ENCODE data around the gene DLG3. TPM values are rescaled to one million over a fixed set of nuclear protein-coding genes. Genes with fewer than 3 reads are reported as not detected.
A peak's percentile ranks its signal among the peaks of the same experiment; 100 is the strongest.

Gene DLG3
- total RNA-seq, 1 experiment from 2014 or later, result 41.7 TPM

GRCh38 chrX:70470850-70471289, 26.2 kb downstream of the DLG3 start:
- H3K27me3 Mint-ChIP-seq (ENCODE audit: low read depth), result no peaks in the 10 kb centered on the region; the same call in 1 of the 2 replicates
- ChIA-PET CTCF (no interaction called here), POLR2A (no interaction called here)
- H3K4me1 Mint-ChIP-seq, result peaks cover 47% of the 10 kb centered on the region
- peaks cover 4% of the 10 kb centered on the region; the same call in 1 of the 2 replicates for H3K36me3 Mint-ChIP-seq
- no peak overlapping the region for H3K4me3 Mint-ChIP-seq
- H3K27ac Mint-ChIP-seq, result peak overlapping the region; percentile 72; the same call in 1 of the 2 replicates
- no peak for DNase-seq (ENCODE audit: low spot score)
- ATAC-seq, result no peak
- H3K9me3 Mint-ChIP-seq, result no peaks in the 10 kb centered on the region
- TF ChIP-seq AFF4 (CRISPR knock-in tag; IDR thresholded peaks at IDR 0.05; ENCODE audit: borderline replicate concordance), result no peak
- no peak for TF ChIP-seq JAZF1 (CRISPR knock-in tag; IDR thresholded peaks at IDR 0.05)
- no peak for TF ChIP-seq SP1 (CRISPR knock-in tag; conservative IDR thresholded peaks at IDR 0.05)
- no peak for TF ChIP-seq HMGXB4 (CRISPR knock-in tag; IDR thresholded peaks at IDR 0.05)
- no peak for TF ChIP-seq E2F5 (CRISPR knock-in tag; IDR thresholded peaks at IDR 0.05)
- TF ChIP-seq NFE2L1 (CRISPR knock-in tag; IDR thresholded peaks at IDR 0.05), result no peak
- TF ChIP-seq MXD4 (CRISPR knock-in tag; IDR thresholded peaks at IDR 0.05; ENCODE audit: borderline replicate concordance), result no peak
- TF ChIP-seq PRRX2 (CRISPR knock-in tag; IDR thresholded peaks at IDR 0.05), result no peak
- no peak for TF ChIP-seq TEAD4 (CRISPR knock-in tag; IDR thresholded peaks at IDR 0.05)
- TF ChIP-seq NR2C2 (CRISPR knock-in tag; IDR thresholded peaks at IDR 0.05), result no peak
- no peak for TF ChIP-seq TEAD1 (CRISPR knock-in tag; IDR thresholded peaks at IDR 0.05)
- no peak for TF ChIP-seq KAT7 (CRISPR knock-in tag; IDR thresholded peaks at IDR 0.05; ENCODE audit: borderline replicate concordance)
- no peak for TF ChIP-seq ZNF425 (CRISPR knock-in tag; conservative IDR thresholded peaks at IDR 0.05)
- TF ChIP-seq GABPB1 (CRISPR knock-in tag; IDR thresholded peaks at IDR 0.05), result no peak
- no peak for TF ChIP-seq ZNF219 (CRISPR knock-in tag; IDR thresholded peaks at IDR 0.05; ENCODE audit: borderline replicate concordance)
- no peak for TF ChIP-seq CREM (CRISPR knock-in tag; IDR thresholded peaks at IDR 0.05)
- TF ChIP-seq, protein P1, sequence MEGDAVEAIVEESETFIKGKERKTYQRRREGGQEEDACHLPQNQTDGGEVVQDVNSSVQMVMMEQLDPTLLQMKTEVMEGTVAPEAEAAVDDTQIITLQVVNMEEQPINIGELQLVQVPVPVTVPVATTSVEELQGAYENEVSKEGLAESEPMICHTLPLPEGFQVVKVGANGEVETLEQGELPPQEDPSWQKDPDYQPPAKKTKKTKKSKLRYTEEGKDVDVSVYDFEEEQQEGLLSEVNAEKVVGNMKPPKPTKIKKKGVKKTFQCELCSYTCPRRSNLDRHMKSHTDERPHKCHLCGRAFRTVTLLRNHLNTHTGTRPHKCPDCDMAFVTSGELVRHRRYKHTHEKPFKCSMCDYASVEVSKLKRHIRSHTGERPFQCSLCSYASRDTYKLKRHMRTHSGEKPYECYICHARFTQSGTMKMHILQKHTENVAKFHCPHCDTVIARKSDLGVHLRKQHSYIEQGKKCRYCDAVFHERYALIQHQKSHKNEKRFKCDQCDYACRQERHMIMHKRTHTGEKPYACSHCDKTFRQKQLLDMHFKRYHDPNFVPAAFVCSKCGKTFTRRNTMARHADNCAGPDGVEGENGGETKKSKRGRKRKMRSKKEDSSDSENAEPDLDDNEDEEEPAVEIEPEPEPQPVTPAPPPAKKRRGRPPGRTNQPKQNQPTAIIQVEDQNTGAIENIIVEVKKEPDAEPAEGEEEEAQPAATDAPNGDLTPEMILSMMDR (IDR thresholded peaks at IDR 0.05), result no peak
- TF ChIP-seq OVOL2 (CRISPR knock-in tag; IDR thresholded peaks at IDR 0.05; ENCODE audit: borderline replicate concordance), result no peak
- no peak for TF ChIP-seq ELF4 (CRISPR knock-in tag; IDR thresholded peaks at IDR 0.05; ENCODE audit: low read depth)
- no peak for TF ChIP-seq GTF2I (CRISPR knock-in tag; conservative IDR thresholded peaks at IDR 0.05)

Measured in WTC11 (cell line).